Pericardium fibroblast (primary cell): Measurements from ENCODE around the gene RTN1. TPM values are rescaled to one million over a fixed set of nuclear protein-coding genes. Genes with fewer than 3 reads are reported as not detected.

ENCODE experiments used
- total RNA-seq: library from RNA; depleted of rRNA; stranded (reverse); fragments of >200 nt; gene quantifications from 2 replicates; pipeline ENCODE4 v1.2.3, GENCODE V29; 2015

Gene RTN1
- 0.09 and 0.35 TPM in 2 replicates for total RNA-seq

GRCh38 chr14:59870277-59871165 is at the start of gene RTN1:
RTN1 (minus strand) TSS chr14:59870776; CDS start chr14:59870630, 146 bp downstream.

GRCh38 chr14:59919570-59920377 is 49.2 kb upstream of the RTN1 start, which contains the start of gene LRRC9:
LRRC9 (plus strand) TSS chr14:59920144.

GRCh38 chr14:59576332-59577294 is 294.0 kb downstream of the RTN1 start, which contains the start of gene CCDC175:
CCDC175 (minus strand) TSS chr14:59576812; CDS start chr14:59576775, 37 bp downstream.

Other genes starting within 250 kb of the RTN1 start
- not detected in 2 replicates for gene LRRC9, start 49.4 kb upstream of the RTN1 start, total RNA-seq
- gene PCNX4, start 221.1 kb upstream of the RTN1 start, total RNA-seq = 43.2 and 50.8 TPM in 2 replicates